CD14-positive monocyte (primary cell): ENCODE data around the gene TMEM244. TPM values are rescaled to one million over a fixed set of nuclear protein-coding genes. Genes with fewer than 3 reads are reported as not detected.

Experiments
- DNase-seq, 3 donors: peaks; one replicate each; pipeline ENCODE4 v3.0.0-alpha.2; 2011 to 2022
- H2AFZ ChIP-seq: 2 replicates; pipeline ENCODE4 v1.6.0; 2012; ENCODE audit warnings: mild to moderate bottlenecking, low read depth, low read length, inconsistent platforms; ENCODE audit not compliant: insufficient read depth, poor library complexity, severe bottlenecking
- H3K27ac ChIP-seq, 2 donors: 1 replicate in 1 of 2; 2 replicates in 1 of 2; pipeline ENCODE4 v1.5.1; 2012 to 2013; ENCODE audit warnings: low read length in 2 of 2, control low read depth in 1 of 2, inconsistent platforms in 1 of 2, low read depth in 1 of 2, mild to moderate bottlenecking in 1 of 2
- H3K27me3 ChIP-seq, 2 donors: one replicate each; pipeline versions ENCODE4 v1.6.0 to v1.6.1; 2011 to 2013; ENCODE audit warnings: low read length in 2 of 2; ENCODE audit not compliant: control insufficient read depth in 2 of 2, insufficient read depth in 2 of 2
- H3K36me3 ChIP-seq, 2 donors: replicated peaks in 1 of 2; 1 replicate in 1 of 2; 2 replicates in 1 of 2; pipeline versions ENCODE4 v1.5.1 to v1.6.1; 2012 to 2013; ENCODE audit warnings: low read length in 2 of 2, control low read depth in 1 of 2, inconsistent platforms in 1 of 2, mild to moderate bottlenecking in 1 of 2; ENCODE audit not compliant: insufficient read depth in 2 of 2, control insufficient read depth in 1 of 2
- H3K4me1 ChIP-seq, 2 donors: 1 replicate in 1 of 2; 2 replicates in 1 of 2; pipeline versions ENCODE4 v1.5.1 to v1.6.1; 2012 to 2013; ENCODE audit warnings: low read length in 2 of 2, control low read depth in 1 of 2, inconsistent platforms in 1 of 2, mild to moderate bottlenecking in 1 of 2, moderate library complexity in 1 of 2; ENCODE audit not compliant: insufficient read depth in 2 of 2, control insufficient read depth in 1 of 2
- H3K4me2 ChIP-seq: replicated peaks from 2 replicates; pipeline ENCODE3; 2012; ENCODE audit warnings: low read length, moderate library complexity, mild to moderate bottlenecking; ENCODE audit not compliant: poor library complexity, severe bottlenecking; ENCODE audit errors: extremely low read depth
- H3K4me3 ChIP-seq, 3 experiments: fragments of 200-600 bp in 1 of 3; sonication (generic) in 1 of 3; replicated peaks in 1 of 3; 1 replicate in 2 of 3; 2 replicates in 1 of 3; pipeline ENCODE4 v1.5.1; 2011 to 2013; ENCODE audit warnings: low read length in 3 of 3, mild to moderate bottlenecking in 3 of 3, control low read depth in 2 of 3, low read depth in 2 of 3, inconsistent platforms in 1 of 3, moderate library complexity in 1 of 3
- H3K79me2 ChIP-seq: 2 replicates; pipeline ENCODE4 v1.6.0; 2012; ENCODE audit warnings: mild to moderate bottlenecking, control low read depth, inconsistent platforms, low read length, moderate library complexity; ENCODE audit not compliant: insufficient read depth
- H3K9ac ChIP-seq: 2 replicates; pipeline ENCODE4 v1.6.0; 2017; ENCODE audit warnings: low read length, mild to moderate bottlenecking; ENCODE audit not compliant: insufficient read depth, poor library complexity, severe bottlenecking
- H3K9me3 ChIP-seq, 2 donors: replicated peaks in 1 of 2; 1 replicate in 1 of 2; 2 replicates in 1 of 2; pipeline versions ENCODE4 v1.5.1 to v1.6.1; 2012 to 2013; ENCODE audit warnings: low read length in 2 of 2, control low read depth in 1 of 2; ENCODE audit not compliant: control insufficient read depth in 1 of 2, insufficient read depth in 1 of 2
- H4K20me1 ChIP-seq: 2 replicates; pipeline ENCODE4 v1.6.0; 2012; ENCODE audit warnings: mild to moderate bottlenecking, low read length, control low read depth, moderate library complexity; ENCODE audit not compliant: insufficient read depth
- H3K27ac Mint-ChIP-seq, 7 donors: one replicate each; pipeline ENCODE4 v1.8.0; 2020; ENCODE audit warnings: mild to moderate bottlenecking in 7 of 7, mixed read lengths in 7 of 7, moderate library complexity in 6 of 7, inconsistent platforms in 2 of 7
- H3K27me3 Mint-ChIP-seq, 3 donors: one replicate each; pipeline ENCODE4 v1.8.0; 2021 to 2022; ENCODE audit warnings: low read depth in 3 of 3, mild to moderate bottlenecking in 3 of 3, mixed read lengths in 3 of 3, moderate library complexity in 3 of 3, inconsistent platforms in 1 of 3
- H3K36me3 Mint-ChIP-seq, 2 donors: one replicate each; pipeline ENCODE4 v1.8.0; 2020; ENCODE audit warnings: mixed read lengths in 2 of 2, inconsistent platforms in 1 of 2, mild to moderate bottlenecking in 1 of 2
- H3K4me1 Mint-ChIP-seq: one replicate; pipeline ENCODE4 v1.8.0; 2020; ENCODE audit warnings: mild to moderate bottlenecking, mixed read lengths
- H3K4me3 Mint-ChIP-seq, 2 donors: one replicate each; pipeline ENCODE4 v1.8.0; 2020; ENCODE audit warnings: mild to moderate bottlenecking in 2 of 2, mixed read lengths in 2 of 2, moderate library complexity in 1 of 2
- H3K9me3 Mint-ChIP-seq, 7 donors: one replicate each; pipeline ENCODE4 v1.8.0; 2020 to 2022; ENCODE audit warnings: mixed read lengths in 7 of 7, mild to moderate bottlenecking in 6 of 7, moderate library complexity in 6 of 7, inconsistent platforms in 2 of 7
- CTCF ChIP-seq: fragments of 200-600 bp; IDR thresholded peaks from one replicate; pipeline ENCODE4 v1.8.0; 2022; ENCODE audit warnings: antibody characterized with exemption, mild to moderate bottlenecking
- intact Hi-C, 2 donors: fragments of 100-400 bp; cut with micrococcal nuclease; formaldehyde crosslinking; loops; one replicate each; pipeline versions ENCODE4 v1.15.0 to v1.15.1; 2023
- polyA plus RNA-seq, 3 donors: library from polyadenylated mRNA; depleted of rRNA in 1 of 3; unstranded in 2 of 3; stranded (reverse) in 1 of 3; fragments of 300-500 nt in 2 of 3; fragments of >200 nt in 1 of 3; fragmentation: Illumina TruSeq in 2 of 3; gene quantifications; 1 replicate in 2 of 3; 2 replicates in 1 of 3; pipeline ENCODE4 v1.2.3, GENCODE V29; 2012 to 2021

The TMEM244 gene
- polyA plus RNA-seq, 3 donors, result not detected

- Histone ChIP-seq H3K4me2 (no peak overlapping the region), H2AFZ (no peak overlapping the region), H3K9ac (no peak overlapping the region), H3K79me2 (no peaks in the 10 kb centered on the region), H3K4me1 (no peaks in the 10 kb centered on the region), H3K9me3 (no peaks in the 10 kb centered on the region), H3K27ac (no peak overlapping the region), H3K36me3 (no peaks in the 10 kb centered on the region), H4K20me1 (no peaks in the 10 kb centered on the region), H3K27me3 (no peaks in the 10 kb centered on the region), H3K4me3 (no peak overlapping the region)
- Mint-ChIP-seq H3K9me3 (peaks cover 0 to 4% (median 0%) of the 10 kb centered on the region in 7 donors), H3K27me3 (no peaks in the 10 kb centered on the region), H3K4me1 (no peaks in the 10 kb centered on the region), H3K4me3 (no peak overlapping the region), H3K36me3 (no peaks in the 10 kb centered on the region), H3K27ac (no peak overlapping the region)
- no peak for TF ChIP-seq CTCF
- no peak for DNase-seq
- intact Hi-C loops, result no loop called here
These were observed 40.8 kb upstream of the TMEM244 start for GRCh38 chr6:129901910-129902309.

- peaks cover 19% of the 10 kb centered on the region for H3K4me1 Mint-ChIP-seq
- peak overlapping the region; percentile 70 for H3K4me2 ChIP-seq
- TF ChIP-seq CTCF, result no peak
- no peaks in the 10 kb centered on the region for H4K20me1 ChIP-seq
- H3K4me3 Mint-ChIP-seq, result peak overlapping the region in 1 of 2 donors; percentile 55
- no peaks in the 10 kb centered on the region for H3K9me3 ChIP-seq
- peak overlapping the region; percentile 2 for H3K9ac ChIP-seq
- peak overlapping the region in 1 of 3 experiments; percentile 40 for H3K4me3 ChIP-seq
- no peaks in the 10 kb centered on the region for H3K27me3 ChIP-seq
- intact Hi-C loops, result loop anchor here in 1 of 2 donors (5.0 kb wide), 1 partner anchor 42 kb away; no protein-coding TSS in a partner anchor
- H2AFZ ChIP-seq, result no peak overlapping the region
- H3K9me3 Mint-ChIP-seq, result no peaks in the 10 kb centered on the region
- no peaks in the 10 kb centered on the region for H3K36me3 ChIP-seq
- no peaks in the 10 kb centered on the region for H3K36me3 Mint-ChIP-seq
- H3K27ac ChIP-seq, result peak overlapping the region in 1 of 2 donors; percentile 83
- H3K27me3 Mint-ChIP-seq, result peaks cover 0 to 2% (median 0%) of the 10 kb centered on the region in 3 donors
- peak overlapping the region; percentile 76 to 96 (median 92) for H3K27ac Mint-ChIP-seq
- peak; percentile 42 to 68 (median 64) for DNase-seq
- no peaks in the 10 kb centered on the region for H3K79me2 ChIP-seq
- peaks cover 20 to 30% of the 10 kb centered on the region in 2 donors for H3K4me1 ChIP-seq
These were observed 34.6 kb upstream of the TMEM244 start for GRCh38 chr6:129895692-129896091.
